Body of pancreas (tissue), 4 donors: ENCODE data around the gene CKMT2. TPM values are rescaled to one million over a fixed set of nuclear protein-coding genes. Genes with fewer than 3 reads are reported as not detected.

Experiments used
- ATAC-seq: fragments of 150-250 bp; one replicate; pipeline ENCODE4 v1.9.1; 2016
- DNase-seq, 4 donors: peaks; one replicate each; pipeline ENCODE4 v3.0.0-alpha.2; 2019
- H3K27ac ChIP-seq, 4 donors: fragments of 200-600 bp; sonication (generic); 1 replicate in 3 of 4; 2 replicates in 1 of 4; pipeline versions ENCODE4 v1.5.1 to v1.6.1; 2016 to 2019; ENCODE audit warnings: mild to moderate bottlenecking in 1 of 4, mixed read lengths in 1 of 4, moderate library complexity in 1 of 4
- H3K27me3 ChIP-seq, 2 donors: fragments of 200-600 bp; sonication (generic); one replicate each; pipeline ENCODE4 v1.6.0; 2016; ENCODE audit warnings: mild to moderate bottlenecking in 1 of 2
- H3K36me3 ChIP-seq, 2 donors: fragments of 200-600 bp; sonication (generic); replicated peaks in 1 of 2; 2 replicates each; pipeline ENCODE4 v1.5.1; 2016; ENCODE audit warnings: low read depth in 2 of 2; ENCODE audit not compliant: insufficient read depth in 1 of 2
- H3K4me1 ChIP-seq: fragments of 200-600 bp; sonication (generic); one replicate; pipeline ENCODE4 v1.6.0; 2016
- H3K4me3 ChIP-seq, 2 donors: fragments of 200-600 bp; sonication (generic); 1 replicate in 1 of 2; 2 replicates in 1 of 2; pipeline ENCODE4 v1.5.1; 2016 to 2019
- H3K9me3 ChIP-seq, 3 donors: fragments of 200-600 bp; sonication (generic); 1 replicate in 2 of 3; 2 replicates in 1 of 3; pipeline ENCODE4 v1.5.1; 2016
- POLR2A ChIP-seq, 3 donors: fragments of 450-650 bp; IDR thresholded peaks; one replicate each; pipeline ENCODE4 v1.6.1; 2016; ENCODE audit warnings: antibody characterized with exemption in 3 of 3, mild to moderate bottlenecking in 2 of 3
- WGBS, 2 donors: methylation state at CpG; one replicate each; pipeline ENCODE4 v1.1.5; 2017; 5-methylcytosine and 5-hydroxymethylcytosine counted together
- intact Hi-C: fragments of 100-400 bp; cut with DNase I; formaldehyde crosslinking; loops from one replicate; pipeline ENCODE4 v1.15.1; 2023
- total RNA-seq, 2 donors: library from RNA; depleted of rRNA; stranded (reverse); fragments of >200 nt; gene quantifications; one replicate each; pipeline ENCODE4 v1.1.0, GENCODE V29; 2016
- TF ChIP-seq, protein P1 (sequence below), 7 experiments: fragments of 450-650 bp in 4 of 7; fragments of 200-600 bp in 3 of 7; sonication (generic) in 3 of 7; IDR thresholded peaks; one replicate each; pipeline ENCODE4 v1.5.1; 2016 to 2019; ENCODE audit warnings: antibody characterized with exemption in 7 of 7

The CKMT2 gene
- total RNA-seq, 2 donors from 2014 or later = 3.9 to 4.9 TPM

DNA sequence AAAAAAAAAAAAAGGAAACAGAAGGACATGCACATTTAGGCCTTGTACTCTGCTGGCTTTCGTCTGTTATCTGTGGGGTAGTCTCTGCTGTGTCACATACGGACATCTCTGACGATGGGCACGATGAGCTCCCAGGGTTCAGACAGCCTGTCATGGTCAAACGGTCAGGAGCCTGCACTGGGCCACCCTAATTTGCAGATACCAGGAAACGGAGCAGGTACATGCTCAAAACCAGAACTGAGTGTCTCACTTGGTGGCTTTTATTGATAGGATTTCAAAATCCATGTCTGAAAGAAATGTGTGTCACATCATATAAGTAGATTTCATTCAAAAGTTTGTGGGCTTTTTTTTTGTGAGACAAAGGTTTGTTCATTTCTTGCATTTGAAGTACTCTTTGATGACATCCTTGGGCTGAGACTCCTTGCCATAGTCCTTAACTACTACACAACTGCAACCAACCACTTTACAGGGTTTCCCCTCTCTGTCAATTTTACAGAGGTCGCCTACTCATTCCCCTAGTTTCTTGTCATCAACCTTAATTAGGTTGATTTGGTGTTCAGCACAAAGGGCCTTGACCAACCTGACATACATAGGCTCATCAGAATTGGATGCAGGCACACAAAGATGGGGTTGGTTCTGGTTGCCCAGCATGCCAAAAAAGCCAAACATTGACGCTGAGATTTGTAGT, 9.0 kb downstream of the CKMT2 start:
- peak overlapping the region in 1 of 4 donors; percentile 1 for H3K27ac ChIP-seq
- H3K9me3 ChIP-seq = no peaks in the 10 kb centered on the region
- ATAC-seq = no peak
- H3K36me3 ChIP-seq = no peaks in the 10 kb centered on the region
- H3K27me3 ChIP-seq = no peaks in the 10 kb centered on the region
- intact Hi-C loops = no loop called here
- no peak overlapping the region for H3K4me3 ChIP-seq
- peaks cover 17% of the 10 kb centered on the region for H3K4me1 ChIP-seq
- 80% methylated on average over 8 of the region's 8 CpGs for WGBS, 2 donors
- no peak for DNase-seq
- no peak for TF ChIP-seq POLR2A (IDR thresholded peaks at IDR 0.05)

DNA sequence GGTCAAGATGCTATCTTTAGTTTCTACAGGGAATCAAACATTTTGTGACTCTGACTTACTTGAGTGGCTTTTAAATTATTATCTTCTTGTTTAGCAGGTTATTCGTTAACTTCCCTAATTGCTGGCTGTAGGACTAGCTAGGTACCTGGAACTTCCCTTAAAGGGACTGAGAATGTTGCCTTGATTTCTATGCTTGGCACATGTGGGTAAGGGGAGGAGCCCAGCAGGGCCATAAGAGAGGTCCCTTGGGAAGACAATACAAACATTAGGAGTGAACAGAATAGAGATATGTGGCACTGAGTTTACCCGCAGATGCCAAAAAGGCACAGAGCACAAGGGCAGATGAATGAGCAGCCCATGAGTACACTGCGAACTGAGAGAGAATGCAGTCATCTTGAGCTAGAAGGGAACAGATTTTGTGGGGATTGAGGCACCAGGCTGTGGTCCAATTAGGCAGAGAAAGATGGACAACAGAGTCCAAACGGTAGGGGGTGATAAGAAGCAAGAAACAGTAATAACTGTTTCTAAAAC, 9.8 kb downstream of the CKMT2 start:
- H3K4me1 ChIP-seq = peaks cover 21% of the 10 kb centered on the region
- ATAC-seq = peak; percentile 61

DNA sequence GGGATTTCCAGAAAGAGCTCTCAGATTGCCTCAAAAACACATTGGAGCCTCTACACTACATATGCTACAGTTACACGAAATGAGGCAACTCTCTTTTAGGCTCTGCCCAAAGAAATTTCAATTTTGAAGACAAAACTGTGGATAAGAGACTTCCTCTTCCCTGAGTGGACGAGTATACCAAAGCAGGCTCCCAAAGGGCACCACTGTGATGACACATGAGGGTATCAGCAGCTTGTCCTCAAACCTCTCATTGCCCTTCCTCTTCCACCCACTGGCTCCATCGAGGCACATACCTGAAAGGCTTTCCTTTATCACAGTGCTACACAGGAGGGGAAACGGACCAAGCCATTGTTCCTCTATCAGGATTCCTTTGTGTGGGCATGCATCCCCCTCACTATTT, 11.3 kb downstream of the CKMT2 start:
- 81 to 82% methylated on average over 4 of the region's 4 CpGs for WGBS, 2 donors
- no peak overlapping the region for H3K27ac ChIP-seq

More for the DNA sequence above, 9.8 kb downstream of the CKMT2 start:
- Histone ChIP-seq H3K27ac (peak overlapping the region in 2 of 4 donors; percentile 1 to 10), H3K9me3 (no peaks in the 10 kb centered on the region), H3K4me3 (no peak overlapping the region), H3K36me3 (no peaks in the 10 kb centered on the region), H3K27me3 (no peaks in the 10 kb centered on the region)
- WGBS, 2 donors = 56 to 57% methylated on average over 4 of the region's 4 CpGs
- no peak for TF ChIP-seq POLR2A (IDR thresholded peaks at IDR 0.05)
- TF ChIP-seq, protein P1, sequence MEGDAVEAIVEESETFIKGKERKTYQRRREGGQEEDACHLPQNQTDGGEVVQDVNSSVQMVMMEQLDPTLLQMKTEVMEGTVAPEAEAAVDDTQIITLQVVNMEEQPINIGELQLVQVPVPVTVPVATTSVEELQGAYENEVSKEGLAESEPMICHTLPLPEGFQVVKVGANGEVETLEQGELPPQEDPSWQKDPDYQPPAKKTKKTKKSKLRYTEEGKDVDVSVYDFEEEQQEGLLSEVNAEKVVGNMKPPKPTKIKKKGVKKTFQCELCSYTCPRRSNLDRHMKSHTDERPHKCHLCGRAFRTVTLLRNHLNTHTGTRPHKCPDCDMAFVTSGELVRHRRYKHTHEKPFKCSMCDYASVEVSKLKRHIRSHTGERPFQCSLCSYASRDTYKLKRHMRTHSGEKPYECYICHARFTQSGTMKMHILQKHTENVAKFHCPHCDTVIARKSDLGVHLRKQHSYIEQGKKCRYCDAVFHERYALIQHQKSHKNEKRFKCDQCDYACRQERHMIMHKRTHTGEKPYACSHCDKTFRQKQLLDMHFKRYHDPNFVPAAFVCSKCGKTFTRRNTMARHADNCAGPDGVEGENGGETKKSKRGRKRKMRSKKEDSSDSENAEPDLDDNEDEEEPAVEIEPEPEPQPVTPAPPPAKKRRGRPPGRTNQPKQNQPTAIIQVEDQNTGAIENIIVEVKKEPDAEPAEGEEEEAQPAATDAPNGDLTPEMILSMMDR (IDR thresholded peaks at IDR 0.05) = no peak
- intact Hi-C loops = no loop called here
- no peak for DNase-seq

DNA sequence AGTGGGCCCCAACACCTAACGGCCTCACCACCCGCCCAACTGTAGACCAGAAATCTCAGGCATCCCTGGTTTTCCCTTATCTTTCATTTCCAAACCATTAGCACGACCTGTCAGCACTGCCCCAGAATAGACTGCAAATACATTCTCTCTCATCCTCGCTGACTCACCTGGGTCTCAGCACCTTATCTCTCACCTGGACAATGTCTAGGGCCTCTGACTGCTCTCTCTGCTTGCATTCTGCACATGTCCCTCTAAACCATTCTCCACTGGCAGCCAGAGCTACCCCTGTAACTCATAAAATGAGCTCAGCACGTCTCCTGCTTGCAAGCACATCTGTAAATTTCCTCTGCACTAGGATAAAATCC, 12.7 kb downstream of the CKMT2 start:
- Histone ChIP-seq H3K36me3 (no peaks in the 10 kb centered on the region), H3K4me1 (peaks cover 21% of the 10 kb centered on the region), H3K9me3 (no peaks in the 10 kb centered on the region), H3K4me3 (no peak overlapping the region), H3K27ac (no peak overlapping the region), H3K27me3 (no peaks in the 10 kb centered on the region)
- intact Hi-C loops = no loop called here
- no peak for TF ChIP-seq POLR2A (IDR thresholded peaks at IDR 0.05)
- TF ChIP-seq, protein P1 (IDR thresholded peaks at IDR 0.05) = no peak
- no peak for DNase-seq
- ATAC-seq = no peak
- 78 to 91% methylated on average over 5 of the region's 5 CpGs for WGBS, 2 donors

More for the DNA sequence above, 11.3 kb downstream of the CKMT2 start:
- no peak for DNase-seq
- intact Hi-C loops = no loop called here
- no peak overlapping the region for H3K4me3 ChIP-seq
- H3K4me1 ChIP-seq = peaks cover 21% of the 10 kb centered on the region
- H3K27me3 ChIP-seq = no peaks in the 10 kb centered on the region
- no peak for ATAC-seq
- no peaks in the 10 kb centered on the region for H3K9me3 ChIP-seq
- no peaks in the 10 kb centered on the region for H3K36me3 ChIP-seq
- no peak for TF ChIP-seq POLR2A (IDR thresholded peaks at IDR 0.05)
- TF ChIP-seq, protein P1 (IDR thresholded peaks at IDR 0.05) = no peak

DNA sequence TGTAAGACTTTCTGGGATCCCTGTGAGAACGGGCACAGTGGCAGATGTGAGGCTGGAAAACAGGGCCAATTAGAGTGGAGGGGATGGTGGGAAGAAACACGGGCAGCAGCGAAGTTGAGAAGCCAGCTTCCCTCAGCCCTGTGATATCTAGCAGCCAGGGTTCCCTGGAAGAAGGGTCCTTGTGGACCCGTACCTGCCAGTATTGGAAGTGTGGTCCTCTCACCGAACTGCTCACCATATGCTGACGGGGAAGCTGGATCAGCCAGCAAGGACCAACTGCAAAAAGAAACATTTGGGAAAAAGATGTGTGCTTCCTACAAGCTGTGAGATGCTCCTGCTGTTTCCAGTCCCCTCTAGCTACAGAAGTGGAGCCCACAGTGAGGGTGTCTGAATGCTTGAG, 13.6 kb downstream of the CKMT2 start:
- no peaks in the 10 kb centered on the region for H3K9me3 ChIP-seq
- H3K27ac ChIP-seq = peak overlapping the region in 2 of 4 donors; percentile 25 to 34
- DNase-seq (no peak), ATAC-seq (no peak)
- H3K27me3 ChIP-seq = no peaks in the 10 kb centered on the region
- 94 to 96% methylated on average over 6 of the region's 6 CpGs for WGBS, 2 donors
- H3K36me3 ChIP-seq = no peaks in the 10 kb centered on the region
- peaks cover 21% of the 10 kb centered on the region for H3K4me1 ChIP-seq
- intact Hi-C loops = no loop called here
- no peak overlapping the region for H3K4me3 ChIP-seq
- TF ChIP-seq POLR2A (IDR thresholded peaks at IDR 0.05) = no peak
- TF ChIP-seq, protein P1 (IDR thresholded peaks at IDR 0.05) = no peak
